ENCODE results near the gene GNB1L.

Gene GNB1L

GRCh38 chr22:19842393-19843106 lies 12.1 kb downstream of the GNB1L start:
- no peak overlapping the region for H3K4me3 ChIP-seq (ENCODE audit: control insufficient read depth, low read depth, low read length)
- DNase-seq (ENCODE audit: low read depth), result no peak
- TF ChIP-seq CTCF (IDR thresholded peaks at IDR 0.05; ENCODE audit: control insufficient read depth, insufficient read depth, low read depth, low read length, missing control alignments), result no peak

- no peak for DNase-seq (ENCODE audit: low read depth)
- no peak for TF ChIP-seq CTCF (IDR thresholded peaks at IDR 0.05; ENCODE audit: control insufficient read depth, insufficient read depth, low read depth, low read length, missing control alignments)
- no peak overlapping the region for H3K4me3 ChIP-seq (ENCODE audit: control insufficient read depth, low read depth, low read length)
Observed at GRCh38 chr22:19841641-19842392, 12.9 kb downstream of the GNB1L start.

- no peak overlapping the region for H3K4me3 ChIP-seq (ENCODE audit: control insufficient read depth, low read depth, low read length)
- DNase-seq (ENCODE audit: low read depth), result no peak
- TF ChIP-seq CTCF (IDR thresholded peaks at IDR 0.05; ENCODE audit: control insufficient read depth, insufficient read depth, low read depth, low read length, missing control alignments), result no peak
Observed at GRCh38 chr22:19840955-19841640, 13.6 kb downstream of the GNB1L start.

GRCh38 chr22:19840059-19840458 lies 14.6 kb downstream of the GNB1L start:
- DNase-seq (ENCODE audit: low read depth), result no peak
- no peak overlapping the region for H3K4me3 ChIP-seq (ENCODE audit: control insufficient read depth, low read depth, low read length)
- TF ChIP-seq CTCF (IDR thresholded peaks at IDR 0.05; ENCODE audit: control insufficient read depth, insufficient read depth, low read depth, low read length, missing control alignments), result no peak

- DNase-seq (ENCODE audit: low read depth), result no peak
- TF ChIP-seq CTCF (IDR thresholded peaks at IDR 0.05; ENCODE audit: control insufficient read depth, insufficient read depth, low read depth, low read length, missing control alignments), result no peak
Observed at GRCh38 chr22:19837915-19838314, 16.8 kb downstream of the GNB1L start.

GRCh38 chr22:19836512-19836911 lies 18.2 kb downstream of the GNB1L start:
- no peak overlapping the region for H3K4me3 ChIP-seq (ENCODE audit: control insufficient read depth, low read depth, low read length)
- TF ChIP-seq CTCF (IDR thresholded peaks at IDR 0.05; ENCODE audit: control insufficient read depth, insufficient read depth, low read depth, low read length, missing control alignments), result no peak
- no peak for DNase-seq (ENCODE audit: low read depth)

More at GRCh38 chr22:19837915-19838314, 16.8 kb downstream of the GNB1L start:
- H3K4me3 ChIP-seq (ENCODE audit: control insufficient read depth, low read depth, low read length), result no peak overlapping the region
